Endothelial cell of umbilical vein (primary cell): ENCODE measurements around the gene ADGRE3. TPM values are rescaled to one million over a fixed set of nuclear protein-coding genes. Genes with fewer than 3 reads are reported as not detected.

ENCODE experiments used
- BruUV-seq: library from RNA; stranded (reverse); fragments of 400-500 nt; replicated peaks from 2 replicates; lab custom pipeline; 2021; lab: Mats Ljungman, UMichigan
- CTCF ChIA-PET: fragments of 300-600, 350-600 bp; sonication (Branson Sonifier 250); formaldehyde crosslinking; loops from one replicate; lab custom pipeline; 2021; ENCODE audit warnings: antibody characterized with exemption, inconsistent platforms; lab: Charles Lee
- POLR2A ChIA-PET: fragments of 300-600, 350-600 bp; sonication (Branson Sonifier 250); formaldehyde crosslinking; loops from one replicate; lab custom pipeline; 2021; ENCODE audit warnings: antibody characterized with exemption, inconsistent platforms; lab: Charles Lee
- DNase-seq: peaks from one replicate; pipeline ENCODE4 v3.0.0-alpha.2; 2011; ENCODE audit warnings: low read depth, low spot score
- FAIRE-seq: peaks from 2 replicates; lab custom pipeline; 2011; peaks lifted over from hg19 to GRCh38; lab: Jason Lieb, UNC
- H2AFZ ChIP-seq: 2 replicates; pipeline ENCODE4 v1.6.0; 2012; ENCODE audit warnings: low read depth, low read length, control low read depth, inconsistent platforms
- H3K27ac ChIP-seq: 2 replicates; pipeline ENCODE4 v1.5.1; 2011; ENCODE audit warnings: low read depth, mild to moderate bottlenecking, control low read depth, low read length, moderate library complexity; ENCODE audit not compliant: insufficient read depth
- H3K27me3 ChIP-seq, 2 experiments: 2 replicates each; pipeline versions ENCODE4 v1.6.0 to v1.6.1; 2011; ENCODE audit warnings: low read length in 2 of 2, mixed read lengths in 1 of 2; ENCODE audit not compliant: control insufficient read depth in 2 of 2, insufficient read depth in 2 of 2
- H3K36me3 ChIP-seq, 2 experiments: 2 replicates in 1 of 2; 3 replicates in 1 of 2; pipeline ENCODE4 v1.5.1; 2011; ENCODE audit warnings: low read length in 2 of 2, mild to moderate bottlenecking in 1 of 2, moderate library complexity in 1 of 2; ENCODE audit not compliant: control insufficient read depth in 2 of 2, insufficient read depth in 2 of 2; ENCODE audit errors: extremely low read depth in 1 of 2
- H3K4me1 ChIP-seq: 3 replicates; pipeline ENCODE4 v1.5.1; 2011; ENCODE audit warnings: mild to moderate bottlenecking, low read length; ENCODE audit not compliant: control insufficient read depth, insufficient read depth; ENCODE audit errors: extremely low read depth
- H3K4me2 ChIP-seq: 2 replicates; pipeline ENCODE4 v1.6.1; 2011; ENCODE audit warnings: low read length, control low read depth, mixed read lengths; ENCODE audit not compliant: insufficient read depth
- H3K4me3 ChIP-seq, 3 experiments: fragments of 200-600 bp in 1 of 3; sonication (generic), shearing (Covaris generic) in 1 of 3; replicated peaks in 1 of 3; 2 replicates each; pipeline ENCODE4 v1.5.1; 2011 to 2016; ENCODE audit warnings: control low read depth in 3 of 3, low read length in 3 of 3, mild to moderate bottlenecking in 2 of 3, inconsistent platforms in 1 of 3, low read depth in 1 of 3, moderate library complexity in 1 of 3; ENCODE audit not compliant: insufficient read depth in 1 of 3
- H3K79me2 ChIP-seq: 2 replicates; pipeline ENCODE4 v1.6.0; 2012; ENCODE audit warnings: low read length, inconsistent platforms; ENCODE audit not compliant: control insufficient read depth, insufficient read depth
- H3K9ac ChIP-seq: replicated peaks from 2 replicates; pipeline ENCODE3; 2011; ENCODE audit warnings: low read length, control low read depth; ENCODE audit not compliant: insufficient read depth; ENCODE audit errors: extremely low read depth
- H3K9me1 ChIP-seq: replicated peaks from 3 replicates; pipeline ENCODE4 v1.6.0; 2011; ENCODE audit warnings: mild to moderate bottlenecking, low read length; ENCODE audit not compliant: control insufficient read depth, insufficient read depth; ENCODE audit errors: extremely low read depth
- H3K9me3 ChIP-seq: replicated peaks from 2 replicates; pipeline ENCODE4 v1.5.1; 2012; ENCODE audit warnings: low read length, inconsistent platforms; ENCODE audit not compliant: control insufficient read depth, insufficient read depth
- H4K20me1 ChIP-seq: replicated peaks from 2 replicates; pipeline ENCODE3; 2011; ENCODE audit warnings: mild to moderate bottlenecking, low read length; ENCODE audit not compliant: control insufficient read depth, insufficient read depth; ENCODE audit errors: extremely low read depth
- EZH2 ChIP-seq: IDR thresholded peaks from 2 replicates; pipeline ENCODE4 v1.6.1; 2012; ENCODE audit warnings: borderline replicate concordance, low read depth, mild to moderate bottlenecking, moderate library complexity, low read length, inconsistent platforms; ENCODE audit not compliant: severe bottlenecking
- FOS ChIP-seq: IDR thresholded peaks from 2 replicates; pipeline ENCODE4 v1.6.1; 2011; ENCODE audit warnings: mild to moderate bottlenecking, low read length, moderate library complexity, borderline replicate concordance; ENCODE audit not compliant: insufficient read depth
- GATA2 ChIP-seq: IDR thresholded peaks from 2 replicates; pipeline ENCODE4 v1.7.0; 2011; ENCODE audit warnings: low read depth, mild to moderate bottlenecking, moderate library complexity, mixed read lengths, low read length; ENCODE audit not compliant: insufficient read length, insufficient read depth
- JUN ChIP-seq: IDR thresholded peaks from 2 replicates; pipeline ENCODE4 v1.6.1; 2011; ENCODE audit warnings: borderline replicate concordance, low read depth; ENCODE audit not compliant: insufficient read length, insufficient read depth
- MAX ChIP-seq: IDR thresholded peaks from 2 replicates; pipeline ENCODE4 v1.6.1; 2011; ENCODE audit not compliant: insufficient read depth, insufficient read length
- MYC ChIP-seq: IDR thresholded peaks from one replicate; pipeline ENCODE4 v1.6.1; 2011; ENCODE audit warnings: mild to moderate bottlenecking, low read depth, low read length
- POLR2A ChIP-seq: IDR thresholded peaks from 2 replicates; pipeline ENCODE4 v1.6.1; 2012; ENCODE audit warnings: low read depth, mild to moderate bottlenecking, control low read depth, low read length
- POLR2AphosphoS5 ChIP-seq: IDR thresholded peaks from 2 replicates; pipeline ENCODE4 v1.6.1; 2012; ENCODE audit warnings: low read depth, mild to moderate bottlenecking, control low read depth, low read length, moderate library complexity; ENCODE audit not compliant: insufficient read depth
- dilution Hi-C: fragments of 300-500 bp; cut with MboI; formaldehyde crosslinking; loops from one replicate; pipeline ENCODE4 v1.15.0; 2019; ENCODE audit warnings: low sequenced_read_pairs; ENCODE audit not compliant: extremely low pct_ligation_motif_present
- intact Hi-C: fragments of 100-400 bp; cut with micrococcal nuclease; formaldehyde crosslinking; loops from one replicate; pipeline ENCODE4 v1.10.0; 2022
- polyA plus RNA-seq, 4 experiments: library from polyadenylated mRNA; depleted of rRNA in 3 of 4; stranded (reverse) in 3 of 4; unstranded in 1 of 4; fragments of >200 nt; gene quantifications; 2 replicates each; pipeline versions ENCODE4 v1.2.1 to v1.2.3, GENCODE V29; 2011 to 2012; ENCODE audit warnings: missing spikeins in 1 of 4
- total RNA-seq: library from RNA; stranded (reverse); gene quantifications from 2 replicates; pipeline ENCODE4 v1.2.3, GENCODE V29; 2021
- TF ChIP-seq, protein P1 (sequence below), 2 donors: IDR thresholded peaks; 1 replicate in 1 of 2; 2 replicates in 1 of 2; pipeline ENCODE4 v1.5.1; 2011; ENCODE audit warnings: low read length in 2 of 2, mild to moderate bottlenecking in 2 of 2, moderate library complexity in 2 of 2, control low read depth in 1 of 2, inconsistent platforms in 1 of 2, low read depth in 1 of 2; ENCODE audit not compliant: insufficient read depth in 1 of 2; ENCODE audit errors: extremely low read depth in 1 of 2

The ADGRE3 gene
- total and polyA plus RNA-seq, 2 donors (not counting 3 experiments of a cell fraction or from before 2014, with no cell fraction given): not detected

DNA sequence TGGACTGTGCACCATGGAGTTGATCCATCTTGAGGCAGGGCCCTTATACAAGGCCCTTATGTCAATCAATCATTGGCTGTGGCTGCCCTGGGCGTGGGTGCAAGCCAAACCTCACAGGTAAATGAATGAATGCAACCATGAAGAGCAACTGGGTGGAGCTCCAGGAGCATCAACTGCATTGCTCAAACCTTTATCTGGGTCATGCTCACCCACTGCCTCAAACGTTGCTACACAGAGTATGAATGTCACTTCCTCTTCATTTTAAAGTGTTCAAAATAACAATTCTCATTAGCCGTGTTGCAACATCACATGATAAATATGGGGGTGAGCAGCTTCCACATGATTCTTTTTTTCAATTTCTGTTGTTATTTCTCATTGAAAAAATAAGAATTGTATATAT lies 8.8 kb upstream of the ADGRE3 start:
- no TSS peak for BruUV-seq
- Histone ChIP-seq H3K4me2 (no peak overlapping the region), H3K4me3 (no peak overlapping the region), H3K9ac (no peak overlapping the region), H3K27me3 (peaks cover 0 to 2% of the 10 kb centered on the region in 2 experiments), H3K4me1 (no peaks in the 10 kb centered on the region), H3K36me3 (no peaks in the 10 kb centered on the region), H3K9me1 (no peaks in the 10 kb centered on the region), H3K27ac (no peak overlapping the region), H3K9me3 (no peaks in the 10 kb centered on the region), H3K79me2 (no peaks in the 10 kb centered on the region), H2AFZ (no peak overlapping the region), H4K20me1 (no peaks in the 10 kb centered on the region)
- intact Hi-C loops: no loop called here
- dilution Hi-C loops: no loop called here
- TF ChIP-seq POLR2AphosphoS5 (no peak), MAX (no peak), EZH2 (no peak), MYC (no peak)
- TF ChIP-seq, protein P1, sequence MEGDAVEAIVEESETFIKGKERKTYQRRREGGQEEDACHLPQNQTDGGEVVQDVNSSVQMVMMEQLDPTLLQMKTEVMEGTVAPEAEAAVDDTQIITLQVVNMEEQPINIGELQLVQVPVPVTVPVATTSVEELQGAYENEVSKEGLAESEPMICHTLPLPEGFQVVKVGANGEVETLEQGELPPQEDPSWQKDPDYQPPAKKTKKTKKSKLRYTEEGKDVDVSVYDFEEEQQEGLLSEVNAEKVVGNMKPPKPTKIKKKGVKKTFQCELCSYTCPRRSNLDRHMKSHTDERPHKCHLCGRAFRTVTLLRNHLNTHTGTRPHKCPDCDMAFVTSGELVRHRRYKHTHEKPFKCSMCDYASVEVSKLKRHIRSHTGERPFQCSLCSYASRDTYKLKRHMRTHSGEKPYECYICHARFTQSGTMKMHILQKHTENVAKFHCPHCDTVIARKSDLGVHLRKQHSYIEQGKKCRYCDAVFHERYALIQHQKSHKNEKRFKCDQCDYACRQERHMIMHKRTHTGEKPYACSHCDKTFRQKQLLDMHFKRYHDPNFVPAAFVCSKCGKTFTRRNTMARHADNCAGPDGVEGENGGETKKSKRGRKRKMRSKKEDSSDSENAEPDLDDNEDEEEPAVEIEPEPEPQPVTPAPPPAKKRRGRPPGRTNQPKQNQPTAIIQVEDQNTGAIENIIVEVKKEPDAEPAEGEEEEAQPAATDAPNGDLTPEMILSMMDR (IDR thresholded peaks at IDR 0.05; ENCODE audit: extremely low read depth in 1 of 2, insufficient read depth in 1 of 2, low read depth in 1 of 2, low read length in 2 of 2): no peak
- ChIA-PET CTCF (interaction anchor here (9.8 kb wide), 1 partner anchor 107 kb away, joined by 342 read pairs; the partner anchor contains the start of gene NDUFB7), POLR2A (no interaction called here)
- FAIRE-seq (no peak), DNase-seq (no peak)

DNA sequence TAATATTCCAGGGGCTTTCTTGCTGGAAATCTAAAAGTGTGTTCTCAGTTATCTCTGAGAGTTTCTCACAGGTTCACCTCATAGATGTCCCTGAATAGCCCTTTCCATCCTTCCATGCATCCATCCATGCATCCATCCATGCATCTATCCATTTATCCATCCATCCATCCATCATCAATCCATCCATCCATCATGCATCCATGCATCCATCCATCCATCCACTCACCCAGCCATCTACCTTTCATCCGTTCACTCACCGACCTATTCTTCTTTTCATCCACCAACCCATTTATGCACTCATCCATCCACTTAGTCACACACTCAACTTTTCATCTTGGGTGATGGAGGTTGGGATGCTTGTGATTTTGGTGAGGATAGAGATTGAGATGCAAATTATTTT lies 7.4 kb upstream of the ADGRE3 start:
- no peaks in the 10 kb centered on the region for H3K36me3 ChIP-seq
- no peaks in the 10 kb centered on the region for H3K79me2 ChIP-seq
- intact Hi-C loops: no loop called here
- no peak overlapping the region for H3K9ac ChIP-seq
- POLR2A ChIA-PET: no interaction called here
- TF ChIP-seq JUN: no peak
- TF ChIP-seq MYC: no peak
- TF ChIP-seq EZH2: no peak
- TF ChIP-seq GATA2: no peak
- no peak for TF ChIP-seq MAX
- TF ChIP-seq, protein P1 (IDR thresholded peaks at IDR 0.05; ENCODE audit: extremely low read depth in 1 of 2, insufficient read depth in 1 of 2, low read depth in 1 of 2, low read length in 2 of 2): no peak
- TF ChIP-seq FOS: no peak
- no peak for TF ChIP-seq POLR2A
- TF ChIP-seq POLR2AphosphoS5: no peak
- no peaks in the 10 kb centered on the region for H3K9me3 ChIP-seq
- no peaks in the 10 kb centered on the region for H4K20me1 ChIP-seq
- no TSS peak for BruUV-seq
- no peak overlapping the region for H3K4me3 ChIP-seq
- FAIRE-seq (no peak), DNase-seq (no peak)
- H3K4me1 ChIP-seq: no peaks in the 10 kb centered on the region
- dilution Hi-C loops: no loop called here
- H3K27me3 ChIP-seq: peaks cover 0 to 2% of the 10 kb centered on the region in 2 experiments
- CTCF ChIA-PET: interaction anchor here (9.8 kb wide), 1 partner anchor 106 kb away, joined by 342 read pairs; the partner anchor contains the start of gene NDUFB7
- H2AFZ ChIP-seq: no peak overlapping the region
- H3K9me1 ChIP-seq: no peaks in the 10 kb centered on the region
- no peak overlapping the region for H3K27ac ChIP-seq
- no peak overlapping the region for H3K4me2 ChIP-seq
